ENCODE data around the gene PWWP2A.
A peak's percentile ranks its signal among the peaks of the same experiment; 100 is the strongest.

Gene PWWP2A

DNA sequence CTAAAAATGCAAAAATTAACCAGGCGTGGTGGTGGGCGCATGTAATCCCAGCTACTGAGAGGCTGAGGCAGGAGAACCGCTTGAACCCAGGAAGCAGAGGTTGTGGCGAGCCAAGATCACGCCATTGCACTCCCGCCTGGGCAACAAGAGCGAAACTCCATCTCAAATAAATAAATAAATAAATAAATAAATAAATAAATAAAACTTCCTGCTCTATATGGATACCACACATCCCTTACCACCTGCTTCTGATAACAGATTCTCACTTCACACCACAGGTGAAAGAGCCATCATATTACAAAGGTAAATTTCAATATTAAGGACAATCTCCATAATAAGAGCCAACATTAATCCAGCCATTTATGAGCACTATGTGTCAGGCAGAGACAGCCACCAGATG, 9.4 kb upstream of the PWWP2A start:
- DNase-seq, result no peak

DNA sequence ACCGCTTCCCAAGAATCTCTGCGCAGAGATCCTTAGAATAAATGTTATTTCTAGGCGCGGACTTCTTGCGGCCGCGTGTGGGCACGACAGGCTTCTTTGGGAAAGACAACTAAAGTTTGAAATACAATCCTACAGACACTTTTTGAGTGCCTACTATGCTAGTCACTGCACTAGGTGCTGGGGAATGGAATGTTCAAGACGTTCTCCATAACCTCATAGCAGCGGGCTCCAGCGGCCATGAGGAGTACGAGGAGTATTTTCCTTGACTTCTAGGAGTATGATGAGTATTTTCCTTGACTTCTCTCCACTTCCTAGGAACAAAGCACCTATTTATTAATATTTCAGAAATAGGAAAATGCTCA, 636 bp upstream of the PWWP2A start:
- DNase-seq, result no peak

DNA sequence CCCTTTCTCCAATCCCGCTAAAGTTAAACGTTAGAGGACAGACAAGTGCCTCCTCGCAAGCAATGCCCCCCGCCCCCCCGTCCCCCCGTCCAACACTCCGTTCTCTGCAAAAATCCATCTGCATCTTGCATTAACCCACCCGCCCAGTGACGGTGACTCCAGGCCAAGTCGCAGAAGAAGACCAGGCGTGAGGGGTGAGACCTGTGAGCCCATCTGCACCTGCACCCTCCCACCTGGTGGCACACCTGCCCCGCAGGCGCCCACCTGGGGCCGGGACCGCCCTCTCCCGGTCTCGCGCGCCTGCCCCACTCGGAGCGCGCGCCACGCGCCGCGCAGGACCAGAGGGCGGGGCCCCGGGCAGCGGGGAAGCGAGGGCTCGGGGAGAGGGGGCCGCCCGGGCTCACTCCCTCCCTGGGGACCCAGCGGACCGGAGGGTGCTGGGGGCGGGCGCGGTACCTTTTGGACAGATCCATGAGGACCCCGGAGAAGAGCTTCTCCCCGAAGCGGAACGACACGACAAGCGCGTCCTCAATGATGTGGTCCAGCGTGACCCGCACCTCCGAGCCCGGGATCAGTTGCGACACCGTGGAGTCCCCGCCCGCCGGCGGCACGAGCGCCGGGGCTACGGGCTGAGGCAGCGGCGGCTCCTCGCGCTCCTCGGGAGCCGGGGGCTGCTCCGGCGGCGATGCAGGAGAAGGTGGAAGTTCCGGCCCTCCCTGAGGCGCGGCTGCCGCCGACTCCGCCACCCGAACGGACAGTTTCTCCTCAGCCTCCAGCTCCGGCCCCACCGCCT, 705 bp downstream of the PWWP2A start:
- DNase-seq, result peak; percentile 48 to 54

DNA sequence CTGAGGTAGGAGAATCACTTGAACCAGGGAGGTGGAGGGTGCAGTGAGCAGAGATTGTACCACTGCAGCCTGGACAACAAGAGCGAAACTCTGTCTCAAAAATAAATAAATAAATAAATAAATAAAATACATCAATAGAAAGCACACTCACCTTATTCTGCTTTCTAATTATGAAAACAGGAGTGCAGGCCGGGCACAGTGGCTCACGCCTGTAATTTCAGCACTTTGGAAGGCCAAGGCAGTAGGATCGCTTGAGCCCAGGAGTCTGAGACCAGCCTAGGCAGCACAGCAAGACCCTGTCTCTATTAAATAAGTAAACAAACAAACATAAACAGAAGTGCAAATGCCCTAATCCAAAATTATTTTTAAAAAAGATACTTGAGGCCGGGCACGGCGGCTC, 2.3 kb downstream of the PWWP2A start:
- DNase-seq, result no peak

- no peak for DNase-seq
Observed at GRCh38 chr5:160108124-160108523, 11.1 kb downstream of the PWWP2A start.

DNA sequence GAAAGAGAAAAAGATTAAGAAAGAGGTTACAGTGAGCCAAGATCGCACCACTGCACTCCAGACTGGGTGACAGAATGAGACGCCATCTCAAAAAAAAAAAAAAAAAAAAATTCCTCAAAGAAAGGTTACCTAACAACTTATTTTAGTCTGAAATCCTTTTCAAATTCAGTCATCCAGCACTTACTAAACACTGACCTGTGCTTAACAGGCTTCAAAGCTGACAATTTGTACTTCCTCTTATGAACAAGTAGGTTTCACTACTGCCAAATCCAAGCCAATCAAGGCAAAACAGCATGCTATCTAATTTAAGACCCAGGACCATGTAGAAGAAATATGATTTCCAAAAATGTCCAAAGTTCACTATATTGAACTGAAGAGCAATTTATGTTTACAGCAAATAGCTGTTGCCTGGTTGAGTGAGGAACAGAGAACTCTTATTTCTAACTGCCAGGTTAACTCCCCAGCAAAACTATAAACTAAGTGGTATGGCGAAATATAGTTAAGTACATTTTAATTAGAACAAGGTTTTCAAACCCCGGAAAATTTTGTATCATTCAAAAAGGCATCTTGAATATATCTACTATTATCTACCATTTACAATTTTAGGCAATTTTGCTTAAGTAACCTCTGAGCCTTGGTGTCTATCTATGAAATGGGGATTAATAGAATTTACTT, 13.4 kb downstream of the PWWP2A start:
- DNase-seq, result no peak

- no peak for DNase-seq
Observed at GRCh38 chr5:160097991-160098390, 21.3 kb downstream of the PWWP2A start.

- DNase-seq, result no peak
Observed at GRCh38 chr5:160096178-160096577, 23.1 kb downstream of the PWWP2A start.

DNA sequence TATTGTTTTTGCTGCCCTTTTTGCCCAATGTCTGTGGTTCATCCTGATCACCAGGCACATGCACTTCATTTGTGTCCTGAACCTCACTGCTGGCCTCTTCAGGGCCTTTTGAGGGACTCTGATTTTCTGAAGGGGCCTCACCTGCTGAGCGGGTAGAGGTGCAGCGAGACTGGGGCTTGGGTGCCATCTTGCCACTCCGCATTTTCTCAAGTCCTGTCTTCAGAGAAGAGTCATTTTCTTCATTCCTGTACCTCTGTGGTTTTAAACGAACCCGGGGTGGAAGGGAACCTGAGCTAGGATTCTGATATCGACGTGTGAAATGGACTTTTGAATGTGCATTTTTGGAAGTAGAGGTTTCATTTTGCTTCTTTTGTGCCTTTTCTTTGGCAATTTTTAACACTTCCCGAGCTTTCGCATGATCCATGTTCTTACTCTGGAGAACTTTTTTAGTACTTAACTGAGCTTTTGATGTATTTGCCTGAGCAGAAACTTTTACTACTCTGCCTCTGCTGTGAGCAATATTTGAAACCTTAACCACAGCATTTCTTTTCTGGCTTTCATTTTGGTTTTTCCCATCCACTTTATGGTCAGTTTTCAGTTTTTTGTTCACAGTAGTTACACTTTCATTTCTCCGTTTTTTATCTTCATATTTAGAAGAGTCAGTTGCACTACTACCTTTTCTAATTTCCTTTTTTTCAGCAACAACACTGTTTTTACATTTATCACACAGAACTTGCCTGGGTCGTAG, 26.1 kb downstream of the PWWP2A start:
- DNase-seq, result no peak

DNA sequence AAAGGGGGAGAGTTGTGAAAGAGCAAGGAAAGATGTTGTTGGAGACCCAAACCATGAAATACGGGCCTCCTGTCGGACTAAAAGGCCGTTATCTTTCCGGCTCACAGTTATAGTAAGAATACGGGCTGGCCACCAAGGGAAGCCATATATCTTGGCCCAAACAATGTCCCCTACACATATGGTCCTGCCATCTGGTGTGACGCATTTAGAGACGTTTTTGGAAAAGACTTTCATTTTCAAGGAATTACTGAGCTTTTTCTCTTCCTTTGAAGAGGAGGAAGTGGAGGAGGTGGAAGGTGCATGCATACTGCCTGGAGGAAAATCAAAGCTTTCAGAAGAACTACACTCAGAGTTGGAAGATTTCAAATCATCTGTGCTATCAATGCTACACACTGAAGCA, 26.7 kb downstream of the PWWP2A start:
- DNase-seq, result no peak

DNA sequence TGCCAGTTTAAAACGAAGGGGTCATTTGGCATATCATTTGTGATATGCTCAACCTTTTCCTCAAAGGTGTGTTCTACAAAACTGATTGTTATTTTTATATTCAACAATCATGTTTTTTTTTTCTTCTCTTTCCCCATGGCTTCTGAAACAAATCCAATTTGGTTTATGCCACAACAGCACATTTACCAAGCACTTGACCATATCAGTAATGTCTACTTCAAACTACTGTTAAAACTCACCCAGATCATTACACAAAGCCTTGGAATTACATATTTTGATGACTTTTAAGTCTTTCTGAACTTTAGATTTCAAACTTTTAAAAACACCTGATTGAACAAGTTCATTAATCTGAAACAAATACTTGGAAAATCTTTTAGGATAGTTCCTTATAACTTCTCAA, 29.2 kb downstream of the PWWP2A start:
- DNase-seq, result no peak

- no peak for DNase-seq
Observed at GRCh38 chr5:160089531-160089930, 29.7 kb downstream of the PWWP2A start.

DNA sequence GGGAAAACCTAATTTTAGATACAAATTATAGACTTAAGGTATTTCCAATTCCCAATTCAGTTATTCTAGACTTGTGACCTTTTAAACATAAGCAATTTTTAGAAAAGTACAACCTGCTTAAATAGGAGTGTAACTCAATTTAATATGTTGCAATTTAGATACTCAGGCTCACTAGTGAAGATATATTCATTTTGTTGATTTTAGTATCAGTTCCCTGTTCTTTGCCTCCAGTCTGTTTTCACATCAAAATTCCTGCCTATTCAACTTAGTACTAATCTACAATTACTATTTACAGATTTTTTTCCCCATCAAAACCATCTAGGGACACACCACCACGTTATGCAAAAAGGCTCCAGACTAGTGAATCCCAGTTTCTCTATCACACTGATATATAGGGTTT, 30.4 kb downstream of the PWWP2A start:
- DNase-seq, result no peak

DNA sequence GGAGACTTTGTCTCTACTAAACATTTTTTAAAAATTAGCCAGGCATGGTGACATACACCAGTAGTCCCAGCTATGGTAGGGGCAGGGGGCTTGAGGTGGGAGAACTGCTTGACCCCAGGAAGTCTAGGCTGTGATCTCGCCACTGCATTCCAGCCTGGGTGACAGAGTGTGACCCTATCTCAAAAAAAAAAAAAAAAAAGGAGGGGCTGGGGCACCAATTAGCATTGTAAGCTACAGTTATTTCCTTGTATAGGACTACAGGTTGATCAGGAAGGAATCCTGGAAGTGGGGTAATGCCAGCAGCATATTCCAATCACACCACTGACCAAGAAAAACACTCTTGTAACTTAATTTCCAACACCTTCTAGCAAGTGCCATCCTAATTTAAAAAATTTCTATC, 32.1 kb downstream of the PWWP2A start:
- no peak for DNase-seq

- no peak for DNase-seq
Observed at GRCh38 chr5:160084144-160084543, 35.1 kb downstream of the PWWP2A start.

GRCh38 chr5:160083501-160083900, 35.7 kb downstream of the PWWP2A start:
- no peak for DNase-seq

DNA sequence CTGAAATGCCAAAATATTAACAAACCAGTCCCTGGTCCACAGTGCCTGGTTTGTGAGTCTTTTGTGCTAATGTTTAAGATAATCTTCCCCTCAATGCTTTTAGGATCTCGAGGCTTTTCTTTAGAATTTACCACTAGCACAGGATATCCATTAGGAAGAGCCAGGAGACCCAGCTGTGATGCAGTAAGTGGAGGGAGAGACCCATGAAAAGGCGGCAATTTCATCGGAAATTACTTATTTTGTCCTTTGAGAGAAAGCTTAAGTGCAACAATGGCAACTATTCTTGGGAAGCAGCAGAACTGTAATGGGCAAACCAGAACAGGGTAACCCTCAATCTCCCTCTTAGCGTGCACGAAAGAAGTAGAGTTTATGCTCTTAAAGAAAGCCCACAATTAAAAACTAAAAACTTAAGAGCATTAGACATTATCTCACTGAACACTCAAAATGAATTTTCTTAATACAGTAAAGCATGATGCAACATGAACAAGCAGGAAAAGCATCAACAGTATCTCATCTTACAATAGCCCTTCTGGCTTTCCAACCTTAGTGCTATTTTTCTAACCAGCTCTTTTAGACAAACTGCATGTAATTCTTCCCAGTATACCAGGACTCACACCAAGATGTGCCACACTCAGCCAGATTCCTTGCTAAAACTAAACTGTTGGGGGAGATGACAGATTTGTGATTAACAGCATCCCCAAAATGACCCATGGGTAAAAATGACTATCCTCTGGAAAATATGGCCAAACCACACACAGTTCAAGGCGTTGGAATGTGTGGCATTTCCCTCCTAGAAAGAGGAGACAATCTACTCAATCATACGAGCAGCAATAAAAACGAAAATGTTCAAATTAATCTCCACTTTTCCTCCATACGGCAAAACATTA, 36.4 kb downstream of the PWWP2A start:
- no peak for DNase-seq

- no peak for DNase-seq
Observed at GRCh38 chr5:160081495-160081894, 37.8 kb downstream of the PWWP2A start.

GRCh38 chr5:160079753-160080152, 39.5 kb downstream of the PWWP2A start:
- DNase-seq, result no peak

DNA sequence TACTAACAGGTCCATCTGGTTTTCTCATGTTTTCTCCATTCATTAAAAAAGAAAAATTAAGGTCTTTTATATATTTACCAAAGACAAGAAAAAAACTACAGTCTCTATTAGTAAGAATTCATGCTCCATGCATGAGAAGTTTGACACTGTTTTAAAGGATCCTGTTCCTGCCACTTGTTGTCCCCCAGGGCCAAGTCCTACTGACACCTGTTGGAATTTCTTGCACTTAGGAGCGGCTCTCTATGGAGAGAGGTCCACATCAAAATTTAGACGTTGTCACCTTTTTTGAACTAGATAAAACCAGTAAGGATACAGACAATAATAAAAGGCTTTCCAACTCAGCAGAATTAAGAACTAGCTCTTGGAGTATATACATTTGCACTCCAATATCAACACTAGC, 42.3 kb downstream of the PWWP2A start:
- no peak for DNase-seq

- no peak for DNase-seq
Observed at GRCh38 chr5:160075073-160075472, 44.2 kb downstream of the PWWP2A start.

DNA sequence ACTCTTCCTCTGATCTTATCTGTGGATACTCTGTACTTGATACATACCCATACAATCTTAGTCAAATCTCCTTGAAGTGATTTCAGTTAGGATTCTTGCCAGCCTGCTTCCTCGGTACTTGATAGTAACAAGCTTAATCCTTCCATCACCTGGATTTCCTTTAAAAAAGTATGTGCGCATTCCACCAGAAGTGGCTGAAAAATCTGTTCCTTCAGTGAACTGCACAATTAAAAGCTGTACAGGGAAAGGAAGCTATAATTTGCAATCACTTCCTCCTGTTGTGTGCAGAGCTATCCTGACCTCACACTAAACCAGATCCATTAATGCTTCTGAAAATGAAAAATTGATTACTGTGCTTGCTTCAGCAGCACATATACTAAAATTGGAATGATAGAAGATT, 47.3 kb downstream of the PWWP2A start:
- no peak for DNase-seq

DNA sequence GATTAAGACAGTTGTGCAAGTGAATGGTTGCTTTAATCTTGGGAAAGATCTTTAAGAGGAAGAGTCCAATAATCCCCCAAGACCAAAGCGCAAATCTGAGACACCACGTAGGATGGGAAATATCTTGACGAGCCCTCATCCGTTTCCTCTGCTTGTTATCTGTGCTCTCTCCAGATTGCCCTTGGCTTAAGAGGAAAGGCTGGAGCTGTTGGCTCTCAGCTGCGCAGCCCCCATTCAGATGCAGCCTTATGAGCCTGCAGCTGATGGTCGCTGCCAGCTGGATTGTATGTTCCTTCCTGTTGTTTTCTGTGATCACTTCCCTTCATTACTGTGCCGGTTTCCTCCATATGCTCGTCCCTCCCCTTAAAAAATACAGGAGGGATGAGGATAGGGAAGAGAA, 47.7 kb downstream of the PWWP2A start:
- DNase-seq, result no peak

Data from stimulated activated CD4-positive, alpha-beta T cell treated with anti-CD3 and anti-CD28 coated beads, Interleukin-2, amount 100 ng/mL, for 24 hours (primary cell).